HEK293 (cell line): ENCODE data around the gene ATMIN.

Experiments
- CTCF ChIA-PET: fragments of 350-600 bp; formaldehyde crosslinking; extraction: SDS; loops from one replicate; lab custom pipeline; 2021; ENCODE audit warnings: antibody characterized with exemption; lab: Yijun Ruan, JAX
- POLR2A ChIA-PET: fragments of 300-600 bp; formaldehyde crosslinking; extraction: SDS; loops from one replicate; lab custom pipeline; 2020; ENCODE audit warnings: antibody characterized with exemption, inconsistent platforms; lab: Yijun Ruan, JAX
- H3K27ac ChIP-seq: fragments of 200-500 bp; sonication (Bioruptor generic); 2 replicates; pipeline ENCODE4 v1.5.1; 2014; ENCODE audit warnings: low read depth, low read length, control low read depth, inconsistent platforms; ENCODE audit errors: extremely low read depth
- H3K36me3 ChIP-seq, 2 experiments: fragments of 200-500 bp in 1 of 2; sonication (Bioruptor generic) in 1 of 2; 1 replicate in 1 of 2; 2 replicates in 1 of 2; pipeline ENCODE4 v1.5.1; 2014 to 2017; ENCODE audit warnings: inconsistent platforms in 2 of 2, low read length in 2 of 2; ENCODE audit not compliant: control insufficient read depth in 2 of 2, insufficient read depth in 1 of 2
- H3K4me1 ChIP-seq: fragments of 200-500 bp; sonication (Bioruptor generic); 2 replicates; pipeline ENCODE4 v1.5.1; 2014; ENCODE audit warnings: mild to moderate bottlenecking, low read length, inconsistent platforms; ENCODE audit not compliant: control insufficient read depth, insufficient read depth
- H3K4me3 ChIP-seq: 2 replicates; pipeline ENCODE4 v1.5.1; 2011; ENCODE audit warnings: low read depth, mild to moderate bottlenecking, control low read depth, low read length, moderate library complexity
- H3K9me3 ChIP-seq: fragments of 200-500 bp; sonication (Bioruptor generic); 2 replicates; pipeline ENCODE4 v1.5.1; 2014; ENCODE audit warnings: low read depth, low read length, inconsistent platforms; ENCODE audit not compliant: control insufficient read depth, insufficient read depth
- GFI1B ChIP-seq: fragments of 450-650 bp; formaldehyde crosslinking; IDR thresholded peaks from 2 replicates; pipeline ENCODE4 v1.5.1; 2016; ENCODE audit warnings: missing biosample characterization, missing genetic modification characterization
- HOXC10 ChIP-seq: sonication (generic); formaldehyde crosslinking; IDR thresholded peaks from 2 replicates; pipeline ENCODE4 v1.8.1; 2023; ENCODE audit warnings: mild to moderate bottlenecking, missing genetic modification reagents
- OVOL3 ChIP-seq: fragments of 450-650 bp; formaldehyde crosslinking; IDR thresholded peaks from 2 replicates; pipeline ENCODE4 v1.5.1; 2016; ENCODE audit warnings: missing biosample characterization, missing genetic modification characterization
- SALL2 ChIP-seq: fragments of 450-650 bp; formaldehyde crosslinking; IDR thresholded peaks from 2 replicates; pipeline ENCODE4 v1.5.0; 2017; ENCODE audit warnings: missing biosample characterization, mild to moderate bottlenecking, missing genetic modification characterization, borderline replicate concordance
- ZNF248 ChIP-seq: fragments of 450-650 bp; formaldehyde crosslinking; IDR thresholded peaks from 2 replicates; pipeline ENCODE4 v1.5.1; 2017; ENCODE audit warnings: missing biosample characterization, missing genetic modification characterization
- ZNF341 ChIP-seq: fragments of 450-650 bp; formaldehyde crosslinking; IDR thresholded peaks from 2 replicates; pipeline ENCODE4; 2016; ENCODE audit warnings: low read depth, missing biosample characterization, missing genetic modification characterization
- ZNF48 ChIP-seq: fragments of 450-650 bp; formaldehyde crosslinking; IDR thresholded peaks from 2 replicates; pipeline ENCODE4 v1.5.1; 2016; ENCODE audit warnings: missing biosample characterization, missing genetic modification characterization
- ZNF549 ChIP-seq: fragments of 450-650 bp; IDR thresholded peaks from 2 replicates; pipeline ENCODE4 v1.5.1; 2018; ENCODE audit warnings: missing biosample characterization, missing genetic modification characterization, mild to moderate bottlenecking, inconsistent platforms, moderate library complexity
- ZNF558 ChIP-seq: fragments of 450-650 bp; formaldehyde crosslinking; IDR thresholded peaks from 2 replicates; pipeline ENCODE4 v1.5.1; 2016; ENCODE audit warnings: missing biosample characterization, missing genetic modification characterization
- ZNF561 ChIP-seq: fragments of 450-650 bp; IDR thresholded peaks from 2 replicates; pipeline ENCODE4 v1.5.1; 2018; ENCODE audit warnings: missing biosample characterization, missing genetic modification characterization, borderline replicate concordance
- ZNF623 ChIP-seq: fragments of 450-650 bp; formaldehyde crosslinking; IDR thresholded peaks from 2 replicates; pipeline ENCODE4 v1.5.1; 2016; ENCODE audit warnings: missing biosample characterization, missing genetic modification characterization
- ZNF791 ChIP-seq: fragments of 450-650 bp; formaldehyde crosslinking; IDR thresholded peaks from 2 replicates; pipeline ENCODE4 v1.5.1; 2016; ENCODE audit warnings: missing biosample characterization, missing genetic modification characterization
- TF ChIP-seq, protein P1 (sequence below): fragments of 450-650 bp; formaldehyde crosslinking; IDR thresholded peaks from 2 replicates; pipeline ENCODE4 v1.5.1; 2016; ENCODE audit warnings: missing biosample characterization, missing genetic modification characterization
- TF ChIP-seq, protein P2 (sequence below): fragments of 450-650 bp; formaldehyde crosslinking; conservative IDR thresholded peaks from 2 replicates; pipeline ENCODE4 v1.5.1; 2016; ENCODE audit warnings: low read depth, missing biosample characterization, missing genetic modification characterization
- TF ChIP-seq, protein P3 (sequence below): IDR thresholded peaks from 2 replicates; pipeline ENCODE4 v1.6.1; 2011; ENCODE audit warnings: mild to moderate bottlenecking, low read depth, low read length, borderline replicate concordance
- TF ChIP-seq, protein P4 (sequence below): fragments of 450-650 bp; formaldehyde crosslinking; IDR thresholded peaks from 2 replicates; pipeline ENCODE4 v1.5.1; 2016; ENCODE audit warnings: missing biosample characterization, missing genetic modification characterization, borderline replicate concordance
- TF ChIP-seq, protein P5 (sequence below): fragments of 450-650 bp; formaldehyde crosslinking; IDR thresholded peaks from 2 replicates; pipeline ENCODE4 v1.5.1; 2017; ENCODE audit warnings: missing biosample characterization, missing genetic modification characterization
- TF ChIP-seq, protein P6 (sequence below): fragments of 450-650 bp; formaldehyde crosslinking; IDR thresholded peaks from 2 replicates; pipeline ENCODE4 v1.5.1; 2016; ENCODE audit warnings: missing biosample characterization, missing genetic modification characterization

Gene ATMIN

DNA sequence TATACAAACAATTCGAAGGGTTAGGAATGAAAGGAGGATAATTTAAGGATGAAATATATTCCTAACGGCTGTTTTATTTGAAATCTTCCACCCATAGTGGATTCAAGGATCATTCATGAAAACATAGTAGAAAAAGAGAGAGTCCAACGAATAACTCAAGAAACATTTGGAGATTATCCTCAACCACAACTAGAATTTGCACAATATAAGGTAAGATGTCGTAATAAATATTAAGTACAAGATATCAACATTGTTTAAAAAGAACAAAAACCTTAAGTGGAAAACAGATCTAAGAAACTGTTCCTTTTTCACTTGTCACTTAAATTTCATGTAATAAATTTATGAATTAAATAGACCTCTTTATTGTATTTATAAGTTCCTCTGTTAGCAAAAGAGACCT is 9.2 kb upstream of the ATMIN start (continued):
- TF ChIP-seq GFI1B (no peak), ZNF561 (tag by site-specific recombination) (no peak), ZNF558 (tag by site-specific recombination) (no peak), ZNF791 (tag by site-specific recombination) (no peak), ZNF48 (tag by site-specific recombination) (no peak)
- TF ChIP-seq, protein P1, sequence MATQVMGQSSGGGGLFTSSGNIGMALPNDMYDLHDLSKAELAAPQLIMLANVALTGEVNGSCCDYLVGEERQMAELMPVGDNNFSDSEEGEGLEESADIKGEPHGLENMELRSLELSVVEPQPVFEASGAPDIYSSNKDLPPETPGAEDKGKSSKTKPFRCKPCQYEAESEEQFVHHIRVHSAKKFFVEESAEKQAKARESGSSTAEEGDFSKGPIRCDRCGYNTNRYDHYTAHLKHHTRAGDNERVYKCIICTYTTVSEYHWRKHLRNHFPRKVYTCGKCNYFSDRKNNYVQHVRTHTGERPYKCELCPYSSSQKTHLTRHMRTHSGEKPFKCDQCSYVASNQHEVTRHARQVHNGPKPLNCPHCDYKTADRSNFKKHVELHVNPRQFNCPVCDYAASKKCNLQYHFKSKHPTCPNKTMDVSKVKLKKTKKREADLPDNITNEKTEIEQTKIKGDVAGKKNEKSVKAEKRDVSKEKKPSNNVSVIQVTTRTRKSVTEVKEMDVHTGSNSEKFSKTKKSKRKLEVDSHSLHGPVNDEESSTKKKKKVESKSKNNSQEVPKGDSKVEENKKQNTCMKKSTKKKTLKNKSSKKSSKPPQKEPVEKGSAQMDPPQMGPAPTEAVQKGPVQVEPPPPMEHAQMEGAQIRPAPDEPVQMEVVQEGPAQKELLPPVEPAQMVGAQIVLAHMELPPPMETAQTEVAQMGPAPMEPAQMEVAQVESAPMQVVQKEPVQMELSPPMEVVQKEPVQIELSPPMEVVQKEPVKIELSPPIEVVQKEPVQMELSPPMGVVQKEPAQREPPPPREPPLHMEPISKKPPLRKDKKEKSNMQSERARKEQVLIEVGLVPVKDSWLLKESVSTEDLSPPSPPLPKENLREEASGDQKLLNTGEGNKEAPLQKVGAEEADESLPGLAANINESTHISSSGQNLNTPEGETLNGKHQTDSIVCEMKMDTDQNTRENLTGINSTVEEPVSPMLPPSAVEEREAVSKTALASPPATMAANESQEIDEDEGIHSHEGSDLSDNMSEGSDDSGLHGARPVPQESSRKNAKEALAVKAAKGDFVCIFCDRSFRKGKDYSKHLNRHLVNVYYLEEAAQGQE, result no peak
- TF ChIP-seq, protein P2, sequence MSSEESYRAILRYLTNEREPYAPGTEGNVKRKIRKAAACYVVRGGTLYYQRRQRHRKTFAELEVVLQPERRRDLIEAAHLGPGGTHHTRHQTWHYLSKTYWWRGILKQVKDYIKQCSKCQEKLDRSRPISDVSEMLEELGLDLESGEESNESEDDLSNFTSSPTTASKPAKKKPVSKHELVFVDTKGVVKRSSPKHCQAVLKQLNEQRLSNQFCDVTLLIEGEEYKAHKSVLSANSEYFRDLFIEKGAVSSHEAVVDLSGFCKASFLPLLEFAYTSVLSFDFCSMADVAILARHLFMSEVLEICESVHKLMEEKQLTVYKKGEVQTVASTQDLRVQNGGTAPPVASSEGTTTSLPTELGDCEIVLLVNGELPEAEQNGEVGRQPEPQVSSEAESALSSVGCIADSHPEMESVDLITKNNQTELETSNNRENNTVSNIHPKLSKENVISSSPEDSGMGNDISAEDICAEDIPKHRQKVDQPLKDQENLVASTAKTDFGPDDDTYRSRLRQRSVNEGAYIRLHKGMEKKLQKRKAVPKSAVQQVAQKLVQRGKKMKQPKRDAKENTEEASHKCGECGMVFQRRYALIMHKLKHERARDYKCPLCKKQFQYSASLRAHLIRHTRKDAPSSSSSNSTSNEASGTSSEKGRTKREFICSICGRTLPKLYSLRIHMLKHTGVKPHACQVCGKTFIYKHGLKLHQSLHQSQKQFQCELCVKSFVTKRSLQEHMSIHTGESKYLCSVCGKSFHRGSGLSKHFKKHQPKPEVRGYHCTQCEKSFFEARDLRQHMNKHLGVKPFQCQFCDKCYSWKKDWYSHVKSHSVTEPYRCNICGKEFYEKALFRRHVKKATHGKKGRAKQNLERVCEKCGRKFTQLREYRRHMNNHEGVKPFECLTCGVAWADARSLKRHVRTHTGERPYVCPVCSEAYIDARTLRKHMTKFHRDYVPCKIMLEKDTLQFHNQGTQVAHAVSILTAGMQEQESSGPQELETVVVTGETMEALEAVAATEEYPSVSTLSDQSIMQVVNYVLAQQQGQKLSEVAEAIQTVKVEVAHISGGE, result no peak
- TF ChIP-seq, all 188 proteins: peak for 0

DNA sequence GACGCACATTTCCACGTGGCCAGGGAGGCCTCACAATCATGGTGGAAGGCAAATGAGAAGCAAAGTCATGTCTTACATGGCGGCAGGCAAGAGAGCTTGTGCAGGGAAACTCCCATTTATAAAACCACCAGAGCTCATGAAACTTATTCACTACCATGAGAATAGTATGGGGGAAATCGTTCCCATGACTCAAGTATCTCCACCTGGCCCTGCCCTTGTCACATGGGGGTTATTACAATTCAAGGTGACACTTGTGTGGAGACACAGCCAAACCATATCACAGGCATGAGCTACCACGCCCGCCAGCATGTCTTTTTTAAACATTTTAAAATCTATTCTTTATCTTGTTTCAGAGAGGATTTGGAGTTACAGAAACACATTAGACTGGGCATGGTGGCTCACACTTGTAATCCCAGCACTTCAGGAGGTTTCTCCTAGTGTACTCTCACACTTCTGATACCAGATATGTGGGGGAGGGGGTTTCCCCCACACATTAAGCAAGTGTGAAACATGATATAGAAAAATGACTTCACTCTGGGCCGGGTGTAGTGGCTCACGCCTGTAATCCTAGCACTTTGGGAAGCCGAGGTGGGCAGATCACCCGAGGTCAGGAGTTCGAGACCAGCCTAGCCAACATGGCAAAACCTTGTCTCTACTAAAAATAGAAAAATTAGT is 5.6 kb upstream of the ATMIN start:
- POLR2A ChIA-PET, result no interaction called here
- Histone ChIP-seq H3K27ac (no peak overlapping the region), H3K36me3 (peaks cover 29 to 53% of the 10 kb centered on the region in 2 experiments), H3K4me3 (no peak overlapping the region), H3K4me1 (no peaks in the 10 kb centered on the region), H3K9me3 (no peaks in the 10 kb centered on the region)
- CTCF ChIA-PET, result interaction anchor here (0.6 kb wide), 1 partner anchor 10 kb away, joined by 3 read pairs; no protein-coding TSS in a partner anchor
- TF ChIP-seq, protein P3, sequence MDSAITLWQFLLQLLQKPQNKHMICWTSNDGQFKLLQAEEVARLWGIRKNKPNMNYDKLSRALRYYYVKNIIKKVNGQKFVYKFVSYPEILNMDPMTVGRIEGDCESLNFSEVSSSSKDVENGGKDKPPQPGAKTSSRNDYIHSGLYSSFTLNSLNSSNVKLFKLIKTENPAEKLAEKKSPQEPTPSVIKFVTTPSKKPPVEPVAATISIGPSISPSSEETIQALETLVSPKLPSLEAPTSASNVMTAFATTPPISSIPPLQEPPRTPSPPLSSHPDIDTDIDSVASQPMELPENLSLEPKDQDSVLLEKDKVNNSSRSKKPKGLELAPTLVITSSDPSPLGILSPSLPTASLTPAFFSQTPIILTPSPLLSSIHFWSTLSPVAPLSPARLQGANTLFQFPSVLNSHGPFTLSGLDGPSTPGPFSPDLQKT, result no peak
- TF ChIP-seq ZNF248 (tag by site-specific recombination) (no peak), ZNF341 (tag by site-specific recombination) (no peak), SALL2 (no peak), OVOL3 (no peak), ZNF623 (tag by site-specific recombination) (no peak), ZNF549 (tag by site-specific recombination) (no peak), HOXC10 (CRISPR knock-in tag) (no peak)
- TF ChIP-seq, protein P4, sequence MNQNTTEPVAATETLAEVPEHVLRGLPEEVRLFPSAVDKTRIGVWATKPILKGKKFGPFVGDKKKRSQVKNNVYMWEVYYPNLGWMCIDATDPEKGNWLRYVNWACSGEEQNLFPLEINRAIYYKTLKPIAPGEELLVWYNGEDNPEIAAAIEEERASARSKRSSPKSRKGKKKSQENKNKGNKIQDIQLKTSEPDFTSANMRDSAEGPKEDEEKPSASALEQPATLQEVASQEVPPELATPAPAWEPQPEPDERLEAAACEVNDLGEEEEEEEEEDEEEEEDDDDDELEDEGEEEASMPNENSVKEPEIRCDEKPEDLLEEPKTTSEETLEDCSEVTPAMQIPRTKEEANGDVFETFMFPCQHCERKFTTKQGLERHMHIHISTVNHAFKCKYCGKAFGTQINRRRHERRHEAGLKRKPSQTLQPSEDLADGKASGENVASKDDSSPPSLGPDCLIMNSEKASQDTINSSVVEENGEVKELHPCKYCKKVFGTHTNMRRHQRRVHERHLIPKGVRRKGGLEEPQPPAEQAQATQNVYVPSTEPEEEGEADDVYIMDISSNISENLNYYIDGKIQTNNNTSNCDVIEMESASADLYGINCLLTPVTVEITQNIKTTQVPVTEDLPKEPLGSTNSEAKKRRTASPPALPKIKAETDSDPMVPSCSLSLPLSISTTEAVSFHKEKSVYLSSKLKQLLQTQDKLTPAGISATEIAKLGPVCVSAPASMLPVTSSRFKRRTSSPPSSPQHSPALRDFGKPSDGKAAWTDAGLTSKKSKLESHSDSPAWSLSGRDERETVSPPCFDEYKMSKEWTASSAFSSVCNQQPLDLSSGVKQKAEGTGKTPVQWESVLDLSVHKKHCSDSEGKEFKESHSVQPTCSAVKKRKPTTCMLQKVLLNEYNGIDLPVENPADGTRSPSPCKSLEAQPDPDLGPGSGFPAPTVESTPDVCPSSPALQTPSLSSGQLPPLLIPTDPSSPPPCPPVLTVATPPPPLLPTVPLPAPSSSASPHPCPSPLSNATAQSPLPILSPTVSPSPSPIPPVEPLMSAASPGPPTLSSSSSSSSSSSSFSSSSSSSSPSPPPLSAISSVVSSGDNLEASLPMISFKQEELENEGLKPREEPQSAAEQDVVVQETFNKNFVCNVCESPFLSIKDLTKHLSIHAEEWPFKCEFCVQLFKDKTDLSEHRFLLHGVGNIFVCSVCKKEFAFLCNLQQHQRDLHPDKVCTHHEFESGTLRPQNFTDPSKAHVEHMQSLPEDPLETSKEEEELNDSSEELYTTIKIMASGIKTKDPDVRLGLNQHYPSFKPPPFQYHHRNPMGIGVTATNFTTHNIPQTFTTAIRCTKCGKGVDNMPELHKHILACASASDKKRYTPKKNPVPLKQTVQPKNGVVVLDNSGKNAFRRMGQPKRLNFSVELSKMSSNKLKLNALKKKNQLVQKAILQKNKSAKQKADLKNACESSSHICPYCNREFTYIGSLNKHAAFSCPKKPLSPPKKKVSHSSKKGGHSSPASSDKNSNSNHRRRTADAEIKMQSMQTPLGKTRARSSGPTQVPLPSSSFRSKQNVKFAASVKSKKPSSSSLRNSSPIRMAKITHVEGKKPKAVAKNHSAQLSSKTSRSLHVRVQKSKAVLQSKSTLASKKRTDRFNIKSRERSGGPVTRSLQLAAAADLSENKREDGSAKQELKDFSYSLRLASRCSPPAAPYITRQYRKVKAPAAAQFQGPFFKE (tag by site-specific recombination), result no peak
- TF ChIP-seq, protein P5, sequence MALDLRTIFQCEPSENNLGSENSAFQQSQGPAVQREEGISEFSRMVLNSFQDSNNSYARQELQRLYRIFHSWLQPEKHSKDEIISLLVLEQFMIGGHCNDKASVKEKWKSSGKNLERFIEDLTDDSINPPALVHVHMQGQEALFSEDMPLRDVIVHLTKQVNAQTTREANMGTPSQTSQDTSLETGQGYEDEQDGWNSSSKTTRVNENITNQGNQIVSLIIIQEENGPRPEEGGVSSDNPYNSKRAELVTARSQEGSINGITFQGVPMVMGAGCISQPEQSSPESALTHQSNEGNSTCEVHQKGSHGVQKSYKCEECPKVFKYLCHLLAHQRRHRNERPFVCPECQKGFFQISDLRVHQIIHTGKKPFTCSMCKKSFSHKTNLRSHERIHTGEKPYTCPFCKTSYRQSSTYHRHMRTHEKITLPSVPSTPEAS (tag by site-specific recombination), result no peak
- TF ChIP-seq, protein P6, sequence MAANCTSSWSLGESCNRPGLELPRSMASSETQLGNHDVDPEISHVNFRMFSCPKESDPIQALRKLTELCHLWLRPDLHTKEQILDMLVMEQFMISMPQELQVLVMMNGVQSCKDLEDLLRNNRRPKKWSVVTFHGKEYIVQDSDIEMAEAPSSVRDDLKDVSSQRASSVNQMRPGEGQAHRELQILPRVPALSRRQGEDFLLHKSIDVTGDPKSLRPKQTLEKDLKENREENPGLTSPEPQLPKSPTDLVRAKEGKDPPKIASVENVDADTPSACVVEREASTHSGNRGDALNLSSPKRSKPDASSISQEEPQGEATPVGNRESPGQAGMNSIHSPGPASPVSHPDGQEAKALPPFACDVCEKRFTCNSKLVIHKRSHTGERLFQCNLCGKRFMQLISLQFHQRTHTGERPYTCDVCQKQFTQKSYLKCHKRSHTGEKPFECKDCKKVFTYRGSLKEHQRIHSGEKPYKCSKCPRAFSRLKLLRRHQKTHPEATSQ (tag by site-specific recombination), result no peak
